Calu3 (cell line): ENCODE measurements around the gene LMF1. TPM values are rescaled to one million over a fixed set of nuclear protein-coding genes. Genes with fewer than 3 reads are reported as not detected.
A peak's percentile ranks its signal among the peaks of the same experiment; 100 is the strongest.
"Not testable (repeated sequence)": the region's sequence is repeated elsewhere in the genome, so short reads cannot be mapped to it uniquely, and the experiment has no call there.

ENCODE experiments used
- BruUV-seq: library from RNA; stranded (reverse); fragments of 400-500 nt; replicated peaks from 2 replicates; lab custom pipeline; 2021; lab: Mats Ljungman, UMichigan
- CTCF ChIA-PET: fragments of 300-600 bp; sonication (Branson Sonifier 250); formaldehyde crosslinking; loops from one replicate; lab custom pipeline; 2022; ENCODE audit warnings: antibody characterized with exemption; lab: Charles Lee
- DNase-seq: peaks from one replicate; pipeline ENCODE4 v3.0.0; 2022
- H3K27ac Mint-ChIP-seq: one replicate; pipeline ENCODE4 v1.8.0; 2022; ENCODE audit warnings: mixed read lengths; ENCODE audit not compliant: unreplicated experiment
- H3K27me3 Mint-ChIP-seq: one replicate; pipeline ENCODE4 v1.8.0; 2022; ENCODE audit warnings: mixed read lengths; ENCODE audit not compliant: unreplicated experiment
- H3K36me3 Mint-ChIP-seq: one replicate; pipeline ENCODE4 v1.8.0; 2022; ENCODE audit warnings: mild to moderate bottlenecking, moderate library complexity, mixed read lengths; ENCODE audit not compliant: insufficient read depth, unreplicated experiment
- H3K4me1 Mint-ChIP-seq: one replicate; pipeline ENCODE4 v1.8.0; 2022; ENCODE audit warnings: mild to moderate bottlenecking, low read depth, mixed read lengths; ENCODE audit not compliant: unreplicated experiment
- H3K4me3 Mint-ChIP-seq: one replicate; pipeline ENCODE4 v1.8.0; 2022; ENCODE audit warnings: mild to moderate bottlenecking, low read depth, moderate library complexity, mixed read lengths; ENCODE audit not compliant: unreplicated experiment
- H3K9me3 Mint-ChIP-seq: one replicate; pipeline ENCODE4 v1.8.0; 2022; ENCODE audit warnings: low read depth, mixed read lengths; ENCODE audit not compliant: unreplicated experiment
- CTCF ChIP-seq: fragments of 200-600 bp; IDR thresholded peaks from one replicate; pipeline ENCODE4 v1.8.0; 2022; ENCODE audit warnings: antibody characterized with exemption; ENCODE audit not compliant: unreplicated experiment
- intact Hi-C: fragments of 100-400 bp; cut with micrococcal nuclease; formaldehyde crosslinking; loops from one replicate; pipeline ENCODE4 v1.10.0; 2022; ENCODE audit not compliant: unreplicated experiment
- total RNA-seq: library from RNA; stranded (reverse); gene quantifications from 2 replicates; pipeline ENCODE4 v1.2.3, GENCODE V29; 2022

Gene LMF1
- total RNA-seq, 1 experiment from 2014 or later, result 31.9 TPM

- TF ChIP-seq CTCF, result no peak
- H3K27ac Mint-ChIP-seq, result no peak overlapping the region
- no peak overlapping the region for H3K4me3 Mint-ChIP-seq
- DNase-seq, result no peak
- H3K27me3 Mint-ChIP-seq, result no peaks in the 10 kb centered on the region
- peaks cover under 1% of the 10 kb centered on the region for H3K9me3 Mint-ChIP-seq
- intact Hi-C loops, result no loop called here
- CTCF ChIA-PET, result interaction anchor here (0.6 kb wide), 1 partner anchor 93 kb away, joined by 5 read pairs; no protein-coding TSS in a partner anchor
- no TSS peak for BruUV-seq
- H3K4me1 Mint-ChIP-seq, result no peaks in the 10 kb centered on the region
- peaks cover 18% of the 10 kb centered on the region for H3K36me3 Mint-ChIP-seq
Observed at GRCh38 chr16:860891-861290, 109.9 kb downstream of the LMF1 start.

GRCh38 chr16:858971-859370, 111.8 kb downstream of the LMF1 start:
- H3K4me1 Mint-ChIP-seq, H3K4me3 Mint-ChIP-seq, H3K27me3 Mint-ChIP-seq, BruUV-seq, DNase-seq, H3K9me3 Mint-ChIP-seq, intact Hi-C loops, CTCF ChIA-PET, H3K27ac Mint-ChIP-seq: not testable (repeated sequence)
- peaks cover 23% of the 10 kb centered on the region for H3K36me3 Mint-ChIP-seq

- intact Hi-C loops, H3K9me3 Mint-ChIP-seq, H3K27me3 Mint-ChIP-seq, DNase-seq, BruUV-seq, H3K4me1 Mint-ChIP-seq, H3K27ac Mint-ChIP-seq, H3K4me3 Mint-ChIP-seq, CTCF ChIA-PET: not testable (repeated sequence)
- H3K36me3 Mint-ChIP-seq, result peaks cover 27% of the 10 kb centered on the region
Observed at GRCh38 chr16:858441-858840, 112.3 kb downstream of the LMF1 start.

- H3K4me1 Mint-ChIP-seq, result no peaks in the 10 kb centered on the region
- TF ChIP-seq CTCF, result no peak
- BruUV-seq, result no TSS peak
- intact Hi-C loops, result no loop called here
- peaks cover 7% of the 10 kb centered on the region for H3K9me3 Mint-ChIP-seq
- H3K36me3 Mint-ChIP-seq, result peaks cover 30% of the 10 kb centered on the region
- no peaks in the 10 kb centered on the region for H3K27me3 Mint-ChIP-seq
- no peak for DNase-seq
- CTCF ChIA-PET, result no interaction called here
- no peak overlapping the region for H3K4me3 Mint-ChIP-seq
- peak overlapping the region; percentile 42 for H3K27ac Mint-ChIP-seq
Observed at GRCh38 chr16:856811-857210, 114.0 kb downstream of the LMF1 start.

- Mint-ChIP-seq H3K4me1 (no peaks in the 10 kb centered on the region), H3K9me3 (peaks cover 7% of the 10 kb centered on the region), H3K27ac (no peak overlapping the region), H3K4me3 (no peak overlapping the region), H3K27me3 (no peaks in the 10 kb centered on the region), H3K36me3 (peaks cover 34% of the 10 kb centered on the region)
- no peak for TF ChIP-seq CTCF
- DNase-seq, result no peak
- intact Hi-C loops, result no loop called here
- BruUV-seq, result no TSS peak
- CTCF ChIA-PET, result no interaction called here
Observed at GRCh38 chr16:856101-856500, 114.7 kb downstream of the LMF1 start.
